OCI-LY3 (cell line): ENCODE results near the gene PDX1.

ENCODE experiments used
- H2AFZ ChIP-seq: fragments of 200-600, 300-600 bp; shearing (Covaris generic); 2 replicates; pipeline ENCODE4 v1.6.0; 2014; ENCODE audit warnings: antibody characterized with exemption, low read depth, low read length
- H3K27ac ChIP-seq: fragments of 200-600, 300-600 bp; sonication (generic); 2 replicates; pipeline ENCODE4 v1.5.1; 2014; ENCODE audit warnings: mild to moderate bottlenecking, low read length, moderate library complexity, mixed read lengths
- H3K27me3 ChIP-seq: fragments of 200-600, 300-600 bp; sonication (generic); 2 replicates; pipeline ENCODE4 v1.6.1; 2014; ENCODE audit warnings: low read depth, low read length, mixed read lengths
- H3K36me3 ChIP-seq: fragments of 200-600, 300-600 bp; sonication (generic); replicated peaks from 2 replicates; pipeline ENCODE3; 2014; ENCODE audit warnings: low read depth, low read length, mixed read lengths
- H3K4me1 ChIP-seq: fragments of 300-600, 200-600 bp; sonication (generic); 2 replicates; pipeline ENCODE4 v1.6.1; 2014; ENCODE audit warnings: low read length, mixed read lengths
- H3K4me2 ChIP-seq: fragments of 200-600, 300-600 bp; sonication (generic); 2 replicates; pipeline ENCODE4 v1.6.1; 2014; ENCODE audit warnings: low read length, mixed read lengths
- H3K4me3 ChIP-seq: fragments of 300-600, 200-600 bp; sonication (generic); 2 replicates; pipeline ENCODE4 v1.5.1; 2014; ENCODE audit warnings: antibody characterized with exemption, mild to moderate bottlenecking, low read length, moderate library complexity
- H3K79me2 ChIP-seq: fragments of 300-600, 200-600 bp; shearing (Covaris generic); 2 replicates; pipeline ENCODE4 v1.6.1; 2014; ENCODE audit warnings: mild to moderate bottlenecking, low read length, mixed read lengths
- H3K9ac ChIP-seq: fragments of 300-600, 200-600 bp; shearing (Covaris generic); 2 replicates; pipeline ENCODE4 v1.6.0; 2014; ENCODE audit warnings: mild to moderate bottlenecking, low read length, moderate library complexity
- H3K9me3 ChIP-seq: fragments of 200-600, 300-600 bp; shearing (Covaris generic); 2 replicates; pipeline ENCODE4 v1.6.1; 2014; ENCODE audit warnings: low read length, mixed read lengths; ENCODE audit not compliant: insufficient read depth
- H4K20me1 ChIP-seq: fragments of 200-600, 300-600 bp; sonication (generic); 2 replicates; pipeline ENCODE4 v1.6.1; 2016; ENCODE audit warnings: low read length, mixed read lengths; ENCODE audit not compliant: insufficient read depth
- CTCF ChIP-seq: fragments of 200-600, 300-600 bp; sonication (generic); IDR thresholded peaks from 2 replicates; pipeline ENCODE4 v1.5.1; 2014; ENCODE audit warnings: antibody characterized with exemption, low read length, low read depth
- EZH2phosphoT487 ChIP-seq: fragments of 200-600 bp; shearing (Covaris generic); IDR thresholded peaks from 2 replicates; pipeline ENCODE4 v1.6.1; 2018; ENCODE audit warnings: antibody characterized with exemption, mixed run types, low read depth

The PDX1 gene

GRCh38 chr13:27918041-27918917, 1.5 kb upstream of the PDX1 start:
- Histone ChIP-seq H3K4me1 (no peaks in the 10 kb centered on the region), H2AFZ (no peak overlapping the region), H3K4me3 (no peak overlapping the region)

GRCh38 chr13:27918918-27919658, 712 bp upstream of the PDX1 start:
- TF ChIP-seq CTCF (no peak), EZH2phosphoT487 (no peak)
- no peaks in the 10 kb centered on the region for H3K27me3 ChIP-seq
- H3K4me2 ChIP-seq = no peak overlapping the region
- no peaks in the 10 kb centered on the region for H3K79me2 ChIP-seq
- no peaks in the 10 kb centered on the region; the same call in 1 of the 2 replicates for H3K9me3 ChIP-seq
- no peak overlapping the region for H2AFZ ChIP-seq
- no peaks in the 10 kb centered on the region for H3K36me3 ChIP-seq
- H3K9ac ChIP-seq = no peak overlapping the region
- H3K4me1 ChIP-seq = no peaks in the 10 kb centered on the region
- no peak overlapping the region for H3K27ac ChIP-seq
- no peak overlapping the region for H3K4me3 ChIP-seq
- no peaks in the 10 kb centered on the region for H4K20me1 ChIP-seq

More at GRCh38 chr13:27918041-27918917, 1.5 kb upstream of the PDX1 start:
- Histone ChIP-seq H3K36me3 (no peaks in the 10 kb centered on the region), H3K9ac (no peak overlapping the region), H3K9me3 (no peaks in the 10 kb centered on the region; the same call in 1 of the 2 replicates), H3K27me3 (no peaks in the 10 kb centered on the region), H4K20me1 (no peaks in the 10 kb centered on the region), H3K27ac (no peak overlapping the region), H3K79me2 (no peaks in the 10 kb centered on the region), H3K4me2 (no peak overlapping the region)
- TF ChIP-seq CTCF (no peak), EZH2phosphoT487 (no peak)

GRCh38 chr13:27919659-27919933, 204 bp upstream of the PDX1 start:
- no peak overlapping the region for H3K9ac ChIP-seq
- H3K27ac ChIP-seq = no peak overlapping the region
- H3K4me2 ChIP-seq = no peak overlapping the region
- no peaks in the 10 kb centered on the region; the same call in 1 of the 2 replicates for H3K9me3 ChIP-seq
- H4K20me1 ChIP-seq = no peaks in the 10 kb centered on the region
- H3K4me3 ChIP-seq = no peak overlapping the region
- H3K79me2 ChIP-seq = no peaks in the 10 kb centered on the region
- no peak overlapping the region for H2AFZ ChIP-seq
- no peak for TF ChIP-seq CTCF
- no peak for TF ChIP-seq EZH2phosphoT487
- no peaks in the 10 kb centered on the region for H3K27me3 ChIP-seq
- no peaks in the 10 kb centered on the region for H3K36me3 ChIP-seq
- no peaks in the 10 kb centered on the region for H3K4me1 ChIP-seq
